SJSA1 (cell line): ENCODE data around the gene SPATA2. TPM values are rescaled to one million over a fixed set of nuclear protein-coding genes. Genes with fewer than 3 reads are reported as not detected.
"Not testable (repeated sequence)": the region's sequence is repeated elsewhere in the genome, so short reads cannot be mapped to it uniquely, and the experiment has no call there.

Experiments used
- DNase-seq, 2 experiments: peaks; one replicate each; pipeline ENCODE4 v3.0.0-alpha.2; 2015 to 2020; ENCODE audit warnings: low spot score in 2 of 2, low read depth in 1 of 2
- H3K27ac ChIP-seq: fragments of 250-450 bp; sonication (Bioruptor Pico); 2 replicates; pipeline ENCODE4 v1.5.1; 2020; ENCODE audit warnings: mild to moderate bottlenecking, moderate library complexity
- H3K27me3 ChIP-seq: fragments of 250-450 bp; sonication (Bioruptor Pico); replicated peaks from 2 replicates; pipeline ENCODE4 v1.5.1; 2020; ENCODE audit warnings: mild to moderate bottlenecking, moderate library complexity
- H3K36me3 ChIP-seq: fragments of 250-450 bp; sonication (Bioruptor Pico); 2 replicates; pipeline ENCODE4 v1.5.1; 2020; ENCODE audit warnings: mild to moderate bottlenecking
- H3K4me1 ChIP-seq: fragments of 250-450 bp; sonication (Bioruptor Pico); replicated peaks from 2 replicates; pipeline ENCODE4 v1.6.1; 2021; ENCODE audit warnings: mild to moderate bottlenecking
- H3K4me3 ChIP-seq: fragments of 250-450 bp; sonication (Bioruptor Pico); 2 replicates; pipeline ENCODE4 v1.5.1; 2020; ENCODE audit warnings: mild to moderate bottlenecking
- H3K9me3 ChIP-seq: fragments of 250-450 bp; sonication (Bioruptor Pico); replicated peaks from 2 replicates; pipeline ENCODE4 v1.5.1; 2020; ENCODE audit warnings: mild to moderate bottlenecking
- total RNA-seq: library from RNA; depleted of rRNA; stranded (reverse); fragments of >200 nt; shearing (Covaris generic); gene quantifications from 2 replicates; pipeline ENCODE4 v1.2.3, GENCODE V29; 2014

The SPATA2 gene
- total RNA-seq, 1 experiment from 2014 or later = 3.5 TPM

DNA sequence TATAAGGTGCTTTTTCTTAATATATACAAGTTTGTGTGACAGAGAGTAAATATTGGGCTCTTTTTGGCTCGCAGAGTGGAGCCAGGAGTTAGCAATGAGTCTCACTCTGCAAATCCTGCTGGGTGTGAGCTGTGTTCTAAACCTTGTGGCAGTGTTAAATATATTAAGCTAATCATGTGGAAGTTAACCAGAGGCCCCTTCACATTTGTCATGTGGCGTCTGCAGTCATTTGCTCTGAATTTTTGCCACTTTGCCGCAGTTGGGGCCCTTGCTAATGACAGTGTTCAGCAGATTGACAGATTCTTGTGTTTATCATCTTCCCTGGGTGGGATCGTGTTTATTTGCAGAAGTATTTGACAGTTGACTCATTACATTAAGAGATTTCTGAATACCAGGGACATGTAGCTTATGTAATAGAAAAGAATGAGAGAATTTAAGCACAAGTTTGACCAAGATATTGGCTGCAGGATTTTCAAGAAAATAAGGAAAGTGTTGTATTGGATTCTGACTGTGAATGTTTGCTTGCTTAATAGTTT, 37.9 kb downstream of the SPATA2 start:
- Histone ChIP-seq H3K27ac (peak overlapping the region; percentile 54), H3K4me3 (no peak overlapping the region)
- peak in 1 of 2 experiments; percentile 81 for DNase-seq

DNA sequence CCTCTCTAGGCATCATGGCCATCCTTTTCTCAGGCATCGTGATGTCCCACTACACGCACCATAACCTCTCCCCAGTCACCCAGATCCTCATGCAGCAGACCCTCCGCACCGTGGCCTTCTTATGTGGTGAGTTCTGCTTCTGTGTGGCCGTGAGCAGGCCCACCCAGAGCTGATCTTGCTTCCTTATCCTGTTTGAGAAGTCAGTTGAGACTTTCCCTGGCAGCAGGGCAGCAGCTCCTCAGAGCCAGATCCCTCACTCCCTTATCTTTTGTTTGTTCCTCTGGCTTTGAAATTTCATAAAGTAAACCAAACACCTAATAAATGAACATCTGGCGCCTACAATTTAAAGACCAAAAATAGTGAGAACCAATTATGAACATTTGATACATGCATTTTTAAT, 40.6 kb downstream of the SPATA2 start:
- H3K9me3 ChIP-seq = no peaks in the 10 kb centered on the region
- peak; percentile 88 for DNase-seq

More for the DNA sequence above, 37.9 kb downstream of the SPATA2 start:
- H3K27me3 ChIP-seq = no peaks in the 10 kb centered on the region
- peaks cover 13% of the 10 kb centered on the region for H3K36me3 ChIP-seq
- no peaks in the 10 kb centered on the region for H3K9me3 ChIP-seq
- peaks cover 57% of the 10 kb centered on the region for H3K4me1 ChIP-seq

DNA sequence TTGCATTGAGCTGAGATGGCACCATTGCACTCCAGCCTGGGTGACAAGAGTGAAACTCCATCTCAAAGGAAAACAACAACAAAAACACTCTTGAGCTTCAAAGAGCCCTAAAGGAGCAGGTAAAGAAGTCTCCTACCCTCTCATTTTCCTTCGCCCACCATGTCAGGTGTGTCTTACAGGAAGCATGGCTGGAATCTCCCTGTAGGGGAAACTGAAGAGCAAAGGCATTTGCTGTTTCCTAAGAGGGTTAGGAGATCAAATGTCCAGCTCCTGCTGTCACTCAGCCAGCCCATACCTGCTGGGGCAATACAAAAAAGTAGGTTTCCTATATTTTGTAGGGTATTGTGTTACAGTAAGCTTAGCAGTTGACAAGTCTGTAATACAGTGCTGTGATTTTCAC, 43.3 kb downstream of the SPATA2 start:
- H3K4me3 ChIP-seq = no peak overlapping the region
- peaks cover 71% of the 10 kb centered on the region for H3K4me1 ChIP-seq
- DNase-seq = no peak

More for the DNA sequence above, 40.6 kb downstream of the SPATA2 start:
- H3K27me3 ChIP-seq = no peaks in the 10 kb centered on the region
- H3K4me1 ChIP-seq = peaks cover 66% of the 10 kb centered on the region
- H3K27ac ChIP-seq = peak overlapping the region; percentile 72
- H3K36me3 ChIP-seq = peaks cover 9% of the 10 kb centered on the region
- no peak overlapping the region for H3K4me3 ChIP-seq

GRCh38 chr20:49871391-49871948, 43.9 kb downstream of the SPATA2 start:
- Histone ChIP-seq H3K9me3 (no peaks in the 10 kb centered on the region), H3K4me1 (peaks cover 71% of the 10 kb centered on the region), H3K4me3 (no peak overlapping the region), H3K27me3 (no peaks in the 10 kb centered on the region), H3K27ac (no peak overlapping the region), H3K36me3 (no peaks in the 10 kb centered on the region; the same call in 1 of the 2 replicates)
- DNase-seq = no peak

More for the DNA sequence above, 43.3 kb downstream of the SPATA2 start:
- H3K27ac ChIP-seq = peak overlapping the region; percentile 54
- no peaks in the 10 kb centered on the region; the same call in 1 of the 2 replicates for H3K36me3 ChIP-seq
- H3K9me3 ChIP-seq = no peaks in the 10 kb centered on the region
- no peaks in the 10 kb centered on the region for H3K27me3 ChIP-seq

GRCh38 chr20:49870261-49870660, 45.1 kb downstream of the SPATA2 start:
- Histone ChIP-seq H3K27me3 (no peaks in the 10 kb centered on the region), H3K36me3 (peaks cover 1% of the 10 kb centered on the region), H3K4me3 (no peak overlapping the region), H3K27ac (no peak overlapping the region), H3K4me1 (peaks cover 71% of the 10 kb centered on the region), H3K9me3 (no peaks in the 10 kb centered on the region)
- DNase-seq = no peak

- H3K36me3 ChIP-seq = peaks cover 12% of the 10 kb centered on the region
- H3K4me1 ChIP-seq = peaks cover 64% of the 10 kb centered on the region
- no peak for DNase-seq
- H3K4me3 ChIP-seq = no peak overlapping the region
- H3K27ac ChIP-seq = no peak overlapping the region
- no peaks in the 10 kb centered on the region for H3K9me3 ChIP-seq
- no peaks in the 10 kb centered on the region for H3K27me3 ChIP-seq
Measured at GRCh38 chr20:49868964-49869363, 46.4 kb downstream of the SPATA2 start.

GRCh38 chr20:49868538-49868937, 46.8 kb downstream of the SPATA2 start:
- H3K4me1 ChIP-seq = peaks cover 61% of the 10 kb centered on the region
- no peaks in the 10 kb centered on the region for H3K27me3 ChIP-seq
- no peak overlapping the region for H3K4me3 ChIP-seq
- peaks cover 12% of the 10 kb centered on the region for H3K36me3 ChIP-seq
- H3K9me3 ChIP-seq = no peaks in the 10 kb centered on the region
- DNase-seq = no peak
- H3K27ac ChIP-seq = peak overlapping the region; percentile 92; the same call in 1 of the 2 replicates

DNA sequence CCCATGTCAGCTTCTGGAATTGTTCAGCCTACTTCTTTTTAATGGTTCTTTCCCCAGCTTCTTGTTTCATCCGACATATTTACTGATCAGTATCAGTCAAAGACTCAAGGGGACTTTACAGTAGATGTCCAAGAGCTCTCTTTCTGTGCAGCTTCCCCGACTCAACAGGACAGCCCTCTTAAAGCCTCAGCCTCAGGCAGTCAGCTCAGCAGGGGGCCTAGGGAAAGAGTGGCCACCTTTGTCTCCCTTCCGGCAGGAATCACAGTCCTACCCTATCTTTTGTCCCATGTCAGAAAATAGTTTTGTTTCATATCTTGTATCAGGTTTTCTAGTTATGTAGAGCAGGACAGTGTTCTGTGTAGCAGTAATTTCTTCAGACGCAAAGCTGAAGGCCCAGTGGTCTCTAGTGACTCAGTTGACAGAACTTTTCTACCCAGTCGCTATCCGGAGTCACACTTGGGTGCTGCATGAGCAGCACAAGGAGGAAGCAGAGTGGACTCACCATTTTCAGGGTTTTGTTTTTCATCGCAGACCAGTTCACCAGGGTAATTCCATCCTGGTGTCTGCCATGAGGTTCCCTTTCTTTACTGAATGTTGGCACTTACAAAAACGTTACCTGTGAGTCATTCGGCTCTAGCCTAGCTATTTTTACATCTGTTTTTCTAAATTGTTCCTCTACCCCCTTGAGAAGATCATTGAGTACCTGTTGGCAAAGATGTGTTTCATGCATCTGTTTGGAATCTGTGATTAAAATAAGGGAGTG, 47.7 kb downstream of the SPATA2 start:
- Histone ChIP-seq H3K4me1 (peaks cover 55% of the 10 kb centered on the region), H3K27ac (peak overlapping the region; percentile 92), H3K9me3 (no peaks in the 10 kb centered on the region), H3K27me3 (no peaks in the 10 kb centered on the region), H3K36me3 (peaks cover 12% of the 10 kb centered on the region), H3K4me3 (no peak overlapping the region)
- DNase-seq = peak in 1 of 2 experiments; percentile 27

- DNase-seq = peak; percentile 69 to 91
- Histone ChIP-seq H3K4me3 (no peak overlapping the region), H3K36me3 (peaks cover 12% of the 10 kb centered on the region), H3K9me3 (no peaks in the 10 kb centered on the region), H3K27ac (peak overlapping the region; percentile 92), H3K4me1 (peaks cover 44% of the 10 kb centered on the region), H3K27me3 (no peaks in the 10 kb centered on the region)
Measured at GRCh38 chr20:49866051-49866450, 49.3 kb downstream of the SPATA2 start.

DNA sequence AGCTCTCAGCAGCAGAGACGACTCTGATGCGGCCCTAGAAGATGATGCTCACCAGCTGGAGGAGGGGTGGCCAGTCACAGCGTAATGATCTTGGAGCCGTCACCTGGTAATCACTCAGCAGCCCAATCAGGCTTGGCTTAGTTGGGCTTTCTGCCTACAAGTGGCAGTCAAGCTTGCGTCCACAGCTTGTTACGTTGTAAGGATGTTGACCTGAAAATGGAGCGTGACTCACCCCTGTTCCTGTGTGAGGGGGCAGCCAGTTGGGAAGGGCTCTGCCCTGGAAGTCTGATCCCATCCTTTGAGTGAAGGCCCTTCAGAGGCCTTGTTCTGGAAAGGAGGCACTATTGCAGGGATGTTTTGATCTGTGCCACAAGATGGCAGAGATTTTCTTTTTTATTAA, 49.8 kb downstream of the SPATA2 start:
- Histone ChIP-seq H3K4me3 (no peak overlapping the region), H3K36me3 (peaks cover 12% of the 10 kb centered on the region), H3K27me3 (no peaks in the 10 kb centered on the region), H3K9me3 (no peaks in the 10 kb centered on the region), H3K27ac (peak overlapping the region; percentile 92), H3K4me1 (peaks cover 44% of the 10 kb centered on the region)
- peak; percentile 82 to 87 for DNase-seq

- Histone ChIP-seq H3K9me3 (no peaks in the 10 kb centered on the region), H3K36me3 (peaks cover 12% of the 10 kb centered on the region), H3K27ac (no peak overlapping the region), H3K4me3 (no peak overlapping the region), H3K4me1 (peaks cover 41% of the 10 kb centered on the region), H3K27me3 (no peaks in the 10 kb centered on the region)
- DNase-seq = no peak
Measured at GRCh38 chr20:49863666-49864065, 51.7 kb downstream of the SPATA2 start.

GRCh38 chr20:49862607-49863200, 52.6 kb downstream of the SPATA2 start:
- Histone ChIP-seq H3K36me3 (peaks cover 12% of the 10 kb centered on the region), H3K4me3 (no peak overlapping the region), H3K27me3 (no peaks in the 10 kb centered on the region), H3K9me3 (no peaks in the 10 kb centered on the region), H3K27ac (no peak overlapping the region), H3K4me1 (peaks cover 31% of the 10 kb centered on the region)
- no peak for DNase-seq

DNA sequence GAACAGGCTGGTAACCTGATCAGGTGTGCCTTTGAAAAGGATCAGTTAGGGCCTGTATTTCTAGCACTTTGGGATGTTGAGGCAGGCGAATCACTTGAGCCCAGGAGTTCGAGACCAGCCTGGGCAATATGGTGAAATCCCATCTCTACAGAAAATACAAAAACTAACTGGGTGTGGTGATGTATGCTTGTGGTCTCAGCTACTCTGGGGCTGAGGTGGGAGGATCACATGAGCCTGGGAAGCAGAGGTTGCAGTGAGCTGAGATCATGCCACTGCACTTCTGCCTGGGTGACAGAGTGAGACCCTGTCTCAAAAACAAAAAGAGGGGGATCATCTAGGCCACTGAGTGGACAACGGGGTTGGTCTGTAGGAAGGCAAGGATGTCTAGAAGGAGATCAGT, 54.1 kb downstream of the SPATA2 start:
- Histone ChIP-seq H3K4me1 (peaks cover 20% of the 10 kb centered on the region), H3K36me3 (peaks cover 17% of the 10 kb centered on the region)
- not testable (repeated sequence) for H3K27ac ChIP-seq, H3K9me3 ChIP-seq, DNase-seq, H3K4me3 ChIP-seq, H3K27me3 ChIP-seq

DNA sequence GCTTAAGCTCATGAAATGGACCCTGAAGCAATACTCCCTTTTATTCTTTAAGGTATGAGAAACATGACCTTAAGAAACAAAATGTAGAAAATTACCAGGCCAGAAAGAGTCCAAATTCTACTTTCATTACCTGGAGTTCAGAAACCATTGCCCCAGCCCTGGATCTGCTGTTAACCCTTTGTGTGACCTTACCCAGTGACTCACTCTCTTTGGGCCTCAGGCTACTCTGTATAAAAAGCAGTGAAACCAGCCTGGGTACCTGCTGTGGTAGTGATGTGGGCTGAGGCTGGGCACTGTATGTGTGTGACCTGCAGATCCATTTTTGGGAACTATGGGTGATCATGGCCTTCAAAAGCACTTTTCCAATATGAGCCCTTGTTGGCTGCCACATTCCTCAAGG, 55.5 kb downstream of the SPATA2 start:
- peaks cover 6% of the 10 kb centered on the region for H3K4me1 ChIP-seq
- no peaks in the 10 kb centered on the region for H3K9me3 ChIP-seq
- no peak overlapping the region for H3K27ac ChIP-seq
- no peaks in the 10 kb centered on the region for H3K27me3 ChIP-seq
- H3K4me3 ChIP-seq = no peak overlapping the region
- H3K36me3 ChIP-seq = peaks cover 13% of the 10 kb centered on the region
- no peak for DNase-seq
